Liver (tissue), 9 donors: ENCODE results near the gene LAPTM4A. TPM values are rescaled to one million over a fixed set of nuclear protein-coding genes. Genes with fewer than 3 reads are reported as not detected.

Source experiments
- DNase-seq: peaks from one replicate; pipeline ENCODE4 v3.0.0-alpha.2; 2017; ENCODE audit warnings: low spot score
- H3K27ac ChIP-seq, 2 donors: one replicate each; pipeline ENCODE4 v1.7.0; 2013; ENCODE audit warnings: inconsistent platforms in 2 of 2, low read length in 2 of 2, control low read depth in 1 of 2, low read depth in 1 of 2, mild to moderate bottlenecking in 1 of 2
- H3K27me3 ChIP-seq, 4 donors: one replicate each; pipeline versions ENCODE4 v1.6.1 to v1.7.0; 2013; ENCODE audit warnings: low read length in 3 of 4, inconsistent platforms in 1 of 4, mild to moderate bottlenecking in 1 of 4, moderate library complexity in 1 of 4; ENCODE audit not compliant: control insufficient read depth in 4 of 4, insufficient read depth in 4 of 4
- H3K36me3 ChIP-seq, 4 donors: one replicate each; pipeline versions ENCODE4 v1.6.1 to v1.7.0; 2013; ENCODE audit warnings: low read length in 3 of 4, mild to moderate bottlenecking in 3 of 4, low read depth in 1 of 4, moderate library complexity in 1 of 4; ENCODE audit not compliant: control insufficient read depth in 4 of 4, insufficient read depth in 3 of 4
- H3K4me1 ChIP-seq, 4 donors: one replicate each; pipeline versions ENCODE4 v1.6.1 to v1.7.0; 2013; ENCODE audit warnings: low read length in 3 of 4, mild to moderate bottlenecking in 3 of 4, moderate library complexity in 1 of 4; ENCODE audit not compliant: control insufficient read depth in 4 of 4, insufficient read depth in 4 of 4
- H3K4me3 ChIP-seq, 3 donors: one replicate each; pipeline versions ENCODE4 v1.6.1 to v1.7.0; 2013; ENCODE audit warnings: low read length in 3 of 3, control low read depth in 1 of 3, low read depth in 1 of 3, mild to moderate bottlenecking in 1 of 3
- H3K9ac ChIP-seq, 2 donors: one replicate each; pipeline ENCODE4 v1.7.0; 2013; ENCODE audit warnings: low read length in 2 of 2, mild to moderate bottlenecking in 2 of 2, moderate library complexity in 2 of 2, control low read depth in 1 of 2, low read depth in 1 of 2
- H3K9me3 ChIP-seq, 4 donors: one replicate each; pipeline versions ENCODE4 v1.6.1 to v1.7.0; 2013; ENCODE audit warnings: low read length in 3 of 4; ENCODE audit not compliant: control insufficient read depth in 4 of 4
- ATF3 ChIP-seq: IDR thresholded peaks from 2 replicates; pipeline ENCODE4 v1.6.1; 2016; ENCODE audit warnings: antibody characterized with exemption
- CTCF ChIP-seq: fragments of 150-350 bp; IDR thresholded peaks from 2 replicates; pipeline ENCODE4 v1.5.1; 2017; ENCODE audit warnings: improper control_type of control experiment, low read depth, low read length; ENCODE audit not compliant: missing input control
- EGR1 ChIP-seq, 2 donors: IDR thresholded peaks; 2 replicates each; pipeline ENCODE4 v1.6.1; 2016 to 2018; ENCODE audit warnings: antibody characterized with exemption in 2 of 2, low read depth in 2 of 2
- FOXA1 ChIP-seq: IDR thresholded peaks from 2 replicates; pipeline ENCODE4 v1.6.1; 2016; ENCODE audit warnings: antibody characterized with exemption
- FOXA2 ChIP-seq: IDR thresholded peaks from 2 replicates; pipeline ENCODE4 v1.6.1; 2016; ENCODE audit warnings: antibody characterized with exemption
- GABPA ChIP-seq, 2 donors: IDR thresholded peaks in 1 of 2; conservative IDR thresholded peaks in 1 of 2; 2 replicates each; pipeline ENCODE4 v1.6.1; 2016; ENCODE audit warnings: antibody characterized with exemption in 2 of 2, mild to moderate bottlenecking in 1 of 2, moderate library complexity in 1 of 2
- HNF4A ChIP-seq, 2 donors: conservative IDR thresholded peaks; 2 replicates each; pipeline ENCODE4 v1.6.1; 2016; ENCODE audit warnings: antibody characterized with exemption in 2 of 2, mild to moderate bottlenecking in 2 of 2
- HNF4G ChIP-seq: IDR thresholded peaks from 2 replicates; pipeline ENCODE4 v1.6.1; 2016; ENCODE audit warnings: antibody characterized with exemption
- JUND ChIP-seq, 2 donors: IDR thresholded peaks; 2 replicates each; pipeline ENCODE4 v1.6.1; 2016; ENCODE audit warnings: antibody characterized with exemption in 2 of 2
- MAX ChIP-seq: IDR thresholded peaks from 2 replicates; pipeline ENCODE4 v1.6.1; 2016; ENCODE audit warnings: antibody characterized with exemption
- NR2F2 ChIP-seq: IDR thresholded peaks from 2 replicates; pipeline ENCODE4 v1.6.1; 2016; ENCODE audit warnings: antibody characterized with exemption
- REST ChIP-seq: IDR thresholded peaks from 2 replicates; pipeline ENCODE4 v1.6.1; 2016; ENCODE audit warnings: antibody characterized with exemption, mild to moderate bottlenecking
- RXRA ChIP-seq, 2 donors: IDR thresholded peaks; 2 replicates each; pipeline ENCODE4 v1.6.1; 2017 to 2018; ENCODE audit warnings: antibody characterized with exemption in 2 of 2, mild to moderate bottlenecking in 1 of 2
- SP1 ChIP-seq: IDR thresholded peaks from 2 replicates; pipeline ENCODE4 v1.6.1; 2018; ENCODE audit warnings: antibody characterized with exemption, mild to moderate bottlenecking
- TAF1 ChIP-seq: conservative IDR thresholded peaks from 2 replicates; pipeline ENCODE4 v1.6.1; 2016; ENCODE audit warnings: antibody characterized with exemption, mild to moderate bottlenecking
- YY1 ChIP-seq: IDR thresholded peaks from 2 replicates; pipeline ENCODE4 v1.6.1; 2016; ENCODE audit warnings: antibody characterized with exemption, mild to moderate bottlenecking
- ZBTB33 ChIP-seq: IDR thresholded peaks from 2 replicates; pipeline ENCODE4 v1.6.1; 2016; ENCODE audit warnings: antibody characterized with exemption
- WGBS: extraction: QIAGEN DNeasy Blood & Tissue Kit; methylation state at CpG from one replicate; pipeline ENCODE4 v1.1.7; 2013; 5-methylcytosine and 5-hydroxymethylcytosine counted together
- polyA plus RNA-seq, 2 donors: library from polyadenylated mRNA; stranded (reverse) in 1 of 2; unstranded in 1 of 2; fragments of 200-250 nt in 1 of 2; fragments of >200 nt in 1 of 2; fragmentation: Nextera tagmentation in 1 of 2; extraction: Ambion mirVana in 1 of 2; gene quantifications; one replicate each; pipeline versions ENCODE4 v1.2.1 to v1.2.3, GENCODE V29; 2013 to 2015
- total RNA-seq, 2 donors: library from RNA; depleted of rRNA; stranded (reverse); fragments of >200 nt; gene quantifications; one replicate each; pipeline ENCODE4 v1.2.3, GENCODE V29; 2014
- donor health status: healthy.
- donor health status: healthy.
- donor health status: healthy.
- donor health status: healthy.
- donor health status: healthy.

The LAPTM4A gene
- total and polyA plus RNA-seq, 4 donors = 69.1 to 183 (median 122) TPM

- Histone ChIP-seq H3K9me3 (no peaks in the 10 kb centered on the region), H3K27ac (no peak overlapping the region), H3K4me1 (no peaks in the 10 kb centered on the region), H3K36me3 (no peaks in the 10 kb centered on the region), H3K4me3 (no peak overlapping the region), H3K27me3 (no peaks in the 10 kb centered on the region), H3K9ac (no peak overlapping the region)
- TF ChIP-seq HNF4A (conservative IDR thresholded peaks at IDR 0.05) (no peak), YY1 (no peak), FOXA1 (no peak), FOXA2 (no peak), RXRA (IDR thresholded peaks at IDR 0.05) (no peak), JUND (IDR thresholded peaks at IDR 0.05) (no peak), GABPA (IDR thresholded peaks at IDR 0.05 in 1 of 2, conservative IDR thresholded peaks at IDR 0.05 in 1 of 2) (no peak), MAX (no peak), NR2F2 (no peak), TAF1 (no peak), HNF4G (no peak), CTCF (no peak), SP1 (no peak), ZBTB33 (no peak), REST (no peak), ATF3 (no peak), EGR1 (IDR thresholded peaks at IDR 0.05; ENCODE audit: low read depth in 2 of 2) (no peak)
- 75% methylated on average over 6 of the region's 6 CpGs for WGBS
- no peak for DNase-seq
Observed at GRCh38 chr2:20065885-20066602, 14.6 kb upstream of the LAPTM4A start.
